Ovary (tissue), 9 donors: Measurements from ENCODE around the gene WFDC9. TPM values are rescaled to one million over a fixed set of nuclear protein-coding genes. Genes with fewer than 3 reads are reported as not detected.
"Not testable (repeated sequence)": the region's sequence is repeated elsewhere in the genome, so short reads cannot be mapped to it uniquely, and the experiment has no call there.

ENCODE experiments used
- DNase-seq, 5 donors: peaks; one replicate each; pipeline ENCODE4 v3.0.0-alpha.2; 2019 to 2020
- H3K27ac ChIP-seq, 2 donors: fragments of 200-600 bp; one replicate each; pipeline versions ENCODE4 v1.5.1 to v1.8.0; 2019 to 2022
- H3K27me3 ChIP-seq: fragments of 200-600 bp; one replicate; pipeline ENCODE4 v1.8.0; 2022
- H3K36me3 ChIP-seq: fragments of 200-600 bp; sonication (generic); one replicate; pipeline ENCODE4 v1.5.1; 2019
- H3K4me1 ChIP-seq: one replicate; pipeline ENCODE4 v1.8.1; 2013; ENCODE audit warnings: mild to moderate bottlenecking, moderate library complexity; ENCODE audit not compliant: insufficient read depth
- H3K4me3 ChIP-seq: fragments of 200-600 bp; sonication (generic); one replicate; pipeline ENCODE4 v1.5.1; 2017
- H3K9me3 ChIP-seq, 2 donors: fragments of 200-600 bp in 1 of 2; sonication (generic) in 1 of 2; one replicate each; pipeline versions ENCODE4 v1.5.1 to v1.8.1; 2013 to 2019; ENCODE audit warnings: mild to moderate bottlenecking in 1 of 2, moderate library complexity in 1 of 2
- EP300 ChIP-seq: sonication (generic); formaldehyde crosslinking; IDR thresholded peaks from one replicate; pipeline ENCODE4 v1.6.1; 2017; ENCODE audit warnings: antibody characterized with exemption
- POLR2A ChIP-seq: fragments of 450-650 bp; IDR thresholded peaks from one replicate; pipeline ENCODE4 v1.6.1; 2017; ENCODE audit warnings: antibody characterized with exemption, mild to moderate bottlenecking, moderate library complexity
- WGBS, 3 donors: extraction: QIAGEN DNeasy Blood & Tissue Kit in 1 of 3; methylation state at CpG; one replicate each; pipeline versions ENCODE4 v1.1.5 to v1.1.7; 2013 to 2017; 5-methylcytosine and 5-hydroxymethylcytosine counted together
- intact Hi-C, 4 donors: fragments of 100-400 bp; cut with DNase I; formaldehyde crosslinking; loops; one replicate each; pipeline versions ENCODE4 v1.11.0 to v1.15.1; 2022 to 2023
- polyA plus RNA-seq, 2 donors: library from polyadenylated mRNA; stranded (reverse); fragments of 200-250 nt in 1 of 2; fragments of 350-450 nt in 1 of 2; fragmentation: Illumina TruSeq in 1 of 2; extraction: RNeasy Lipid Tissue Mini Kit (QIAGEN cat#74804) in 1 of 2; gene quantifications; one replicate each; pipeline ENCODE4 v1.2.3, GENCODE V29; 2013 to 2014
- total RNA-seq, 7 donors: library from RNA; depleted of rRNA in 2 of 7; stranded (reverse); fragments of >200 nt in 2 of 7; fragmentation: NEBNext Ultra II Directional in 3 of 7; extraction: Animal tissue kit (Norgen Biotek cat#: 25700) in 3 of 7; gene quantifications; one replicate each; pipeline versions ENCODE4 v1.1.0 to v1.2.4, GENCODE V29; 2016 to 2023
- TF ChIP-seq, protein P1 (sequence below), 3 donors: fragments of 450-650 bp in 2 of 3; fragments of 200-600 bp in 1 of 3; IDR thresholded peaks; one replicate each; pipeline versions ENCODE4 v1.5.1 to v1.8.0; 2016 to 2022; ENCODE audit warnings: antibody characterized with exemption in 3 of 3, mild to moderate bottlenecking in 1 of 3
- donor health status: DM: no; HTN: no; CAD: no; lungs with moderate emphysema.
- donor health status: DM: no; HTN: no; CAD: no.
- donor health status: Bipolar disorder and iron deficiency.
- donor health status: DM: yes; HTN: yes; CAD: no.
- donor health status: DM: no; HTN: no; CAD: no.
- donor health status: DM: yes; HTN: yes; CAD: no.

The WFDC9 gene
- total and polyA plus RNA-seq, 9 donors: not detected

DNA sequence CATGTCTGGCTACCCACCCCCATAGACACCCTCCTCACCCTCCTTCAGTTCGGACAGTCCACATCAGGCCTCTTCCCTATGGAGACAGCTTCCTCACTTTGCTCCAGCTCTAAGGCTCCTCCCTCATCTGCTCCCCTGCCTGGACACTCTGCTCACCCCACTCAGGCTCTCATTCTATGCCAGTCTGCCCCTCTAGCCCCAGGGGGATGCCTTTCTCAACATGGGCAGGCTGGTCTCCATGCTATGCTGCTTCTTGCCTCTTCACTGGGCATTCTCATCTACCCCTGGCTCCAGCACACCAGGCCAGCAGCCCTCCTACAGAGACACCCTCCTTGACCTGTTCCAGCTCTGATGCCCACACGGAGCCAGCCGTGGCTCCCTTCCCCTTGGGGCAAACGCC, 51.9 kb downstream of the WFDC9 start, which contains the start of gene WFDC8:
WFDC8 (minus strand) TSS at position 101 of the 400 bp plus-strand sequence; CDS start at position 64, 37 bp downstream.
- Histone ChIP-seq H3K9me3 (no peaks in the 10 kb centered on the region), H3K4me1 (no peaks in the 10 kb centered on the region), H3K36me3 (no peaks in the 10 kb centered on the region), H3K27ac (no peak within 1 kb of the TSS), H3K4me3 (no peak within 1 kb of the TSS), H3K27me3 (no peaks in the 10 kb centered on the region)
- WGBS, 3 donors: 55 to 74% (median 56%) methylated on average over 4 of the region's 4 CpGs
- no peak for TF ChIP-seq EP300
- TF ChIP-seq, protein P1, sequence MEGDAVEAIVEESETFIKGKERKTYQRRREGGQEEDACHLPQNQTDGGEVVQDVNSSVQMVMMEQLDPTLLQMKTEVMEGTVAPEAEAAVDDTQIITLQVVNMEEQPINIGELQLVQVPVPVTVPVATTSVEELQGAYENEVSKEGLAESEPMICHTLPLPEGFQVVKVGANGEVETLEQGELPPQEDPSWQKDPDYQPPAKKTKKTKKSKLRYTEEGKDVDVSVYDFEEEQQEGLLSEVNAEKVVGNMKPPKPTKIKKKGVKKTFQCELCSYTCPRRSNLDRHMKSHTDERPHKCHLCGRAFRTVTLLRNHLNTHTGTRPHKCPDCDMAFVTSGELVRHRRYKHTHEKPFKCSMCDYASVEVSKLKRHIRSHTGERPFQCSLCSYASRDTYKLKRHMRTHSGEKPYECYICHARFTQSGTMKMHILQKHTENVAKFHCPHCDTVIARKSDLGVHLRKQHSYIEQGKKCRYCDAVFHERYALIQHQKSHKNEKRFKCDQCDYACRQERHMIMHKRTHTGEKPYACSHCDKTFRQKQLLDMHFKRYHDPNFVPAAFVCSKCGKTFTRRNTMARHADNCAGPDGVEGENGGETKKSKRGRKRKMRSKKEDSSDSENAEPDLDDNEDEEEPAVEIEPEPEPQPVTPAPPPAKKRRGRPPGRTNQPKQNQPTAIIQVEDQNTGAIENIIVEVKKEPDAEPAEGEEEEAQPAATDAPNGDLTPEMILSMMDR (IDR thresholded peaks at IDR 0.05): no peak
- TF ChIP-seq POLR2A: no peak
- intact Hi-C loops: no loop called here
- no peak for DNase-seq

DNA sequence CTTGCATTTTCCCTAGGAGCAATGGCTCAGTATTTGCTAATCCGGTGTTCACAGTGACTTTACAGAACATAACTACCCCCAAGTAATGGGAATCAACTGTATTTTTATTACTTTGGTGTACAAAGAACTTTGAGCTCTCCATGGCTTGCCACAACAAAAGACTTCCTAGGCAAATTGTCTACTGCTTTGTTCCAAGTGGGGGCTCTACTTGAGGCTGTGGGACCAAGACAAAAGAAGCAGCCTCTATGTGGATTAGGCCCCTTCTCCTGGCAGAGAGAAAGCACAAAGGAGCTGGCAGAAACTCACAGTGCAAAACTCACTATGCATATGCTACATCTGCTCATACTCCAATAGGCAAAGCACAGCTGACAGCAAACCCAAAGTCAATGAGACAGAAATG, 52.9 kb downstream of the WFDC9 start:
- Histone ChIP-seq H3K4me3 (no peak overlapping the region), H3K36me3 (no peaks in the 10 kb centered on the region), H3K27ac (no peak overlapping the region), H3K4me1 (no peaks in the 10 kb centered on the region), H3K27me3 (no peaks in the 10 kb centered on the region), H3K9me3 (no peaks in the 10 kb centered on the region)
- TF ChIP-seq EP300 (no peak), POLR2A (no peak)
- TF ChIP-seq, protein P1 (IDR thresholded peaks at IDR 0.05): no peak
- intact Hi-C loops: no loop called here
- no peak for DNase-seq
- WGBS, 3 donors: 85 to 96% (median 95%) methylated on average over 1 of the region's 1 CpG

DNA sequence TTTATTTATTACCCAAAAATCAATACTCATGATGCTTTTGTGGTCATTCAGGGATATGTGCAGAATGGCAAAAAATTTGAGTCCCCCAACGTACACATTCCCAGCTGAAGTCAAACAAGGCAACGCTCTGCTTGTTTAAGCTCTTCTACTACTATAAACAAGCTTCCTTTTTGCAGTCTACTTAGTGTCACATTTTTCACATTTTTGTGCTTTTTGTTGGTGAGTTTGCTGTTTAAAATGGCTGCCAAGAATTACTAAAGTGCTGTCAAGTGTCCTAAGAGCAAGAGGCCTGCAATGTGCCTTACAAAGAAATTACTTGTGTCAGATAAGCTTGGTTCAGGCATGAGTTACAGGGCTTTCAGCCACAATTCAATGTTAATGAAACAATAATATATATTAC, 54.1 kb downstream of the WFDC9 start:
- 5 to 12% (median 8%) methylated on average over 2 of the region's 2 CpGs for WGBS, 3 donors
- H3K27ac ChIP-seq: no peak overlapping the region
- no peaks in the 10 kb centered on the region for H3K4me1 ChIP-seq
- no peak for TF ChIP-seq EP300
- TF ChIP-seq POLR2A: no peak
- TF ChIP-seq, protein P1 (IDR thresholded peaks at IDR 0.05): no peak
- no peak for DNase-seq
- no peak overlapping the region for H3K4me3 ChIP-seq
- H3K27me3 ChIP-seq: no peaks in the 10 kb centered on the region
- intact Hi-C loops: no loop called here
- H3K9me3 ChIP-seq: no peaks in the 10 kb centered on the region
- H3K36me3 ChIP-seq: no peaks in the 10 kb centered on the region

DNA sequence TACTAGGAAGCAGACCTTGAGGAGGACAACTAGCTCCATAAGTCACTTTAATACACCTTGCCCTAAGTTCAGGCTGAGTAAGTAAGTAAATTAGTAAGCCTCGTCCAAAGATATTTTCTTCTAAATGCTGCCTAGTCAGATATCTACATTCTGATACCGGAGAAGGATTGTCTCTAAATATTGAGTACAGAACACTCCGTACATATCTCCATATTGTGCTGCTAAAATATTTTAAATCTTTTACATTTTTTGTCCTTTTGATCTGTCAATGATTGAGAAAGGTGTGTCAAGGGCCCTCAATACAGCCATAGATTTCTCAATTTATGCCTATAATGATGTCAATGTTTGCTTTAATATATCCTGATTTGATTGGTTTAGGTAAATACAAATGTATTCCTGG, 55.2 kb downstream of the WFDC9 start:
- WGBS, 3 donors: 85 to 88% (median 85%) methylated on average over 3 of the region's 3 CpGs
- H3K9me3 ChIP-seq: no peaks in the 10 kb centered on the region
- DNase-seq: no peak
- no peak overlapping the region for H3K4me3 ChIP-seq
- no peaks in the 10 kb centered on the region for H3K27me3 ChIP-seq
- no peaks in the 10 kb centered on the region for H3K36me3 ChIP-seq
- intact Hi-C loops: no loop called here
- no peak overlapping the region for H3K27ac ChIP-seq
- no peaks in the 10 kb centered on the region for H3K4me1 ChIP-seq
- TF ChIP-seq, protein P1 (IDR thresholded peaks at IDR 0.05): no peak
- TF ChIP-seq EP300: no peak
- no peak for TF ChIP-seq POLR2A

DNA sequence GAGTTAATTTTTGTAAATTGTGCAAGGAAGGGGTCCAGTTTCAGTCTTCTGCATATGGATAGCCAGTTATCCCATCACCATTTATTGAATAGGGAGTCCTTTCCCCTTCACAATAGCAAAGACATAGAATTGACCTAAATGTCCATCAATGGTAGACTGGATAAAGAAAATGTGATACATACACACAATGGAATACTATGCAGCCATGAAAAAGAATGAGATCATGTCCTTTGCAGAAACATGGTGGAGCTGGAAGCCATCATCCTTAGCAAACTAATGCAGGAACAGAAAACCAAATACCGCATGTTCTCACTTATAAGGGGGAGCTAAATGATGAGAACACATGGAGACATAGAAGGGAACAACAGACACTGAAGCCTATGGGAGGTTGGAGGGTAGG, 61.4 kb downstream of the WFDC9 start:
- H3K36me3 ChIP-seq, H3K27ac ChIP-seq, DNase-seq, H3K27me3 ChIP-seq, H3K9me3 ChIP-seq, intact Hi-C loops, H3K4me1 ChIP-seq, H3K4me3 ChIP-seq: not testable (repeated sequence)
- WGBS, 3 donors: 74 to 90% (median 76%) methylated on average over 1 of the region's 1 CpG
